ENCODE data around the gene PLEKHH3.

PLEKHH3 gene

GRCh38 chr17:42674755-42675347, 1.9 kb downstream of the PLEKHH3 start:
- no peak for TF ChIP-seq CTCF (IDR thresholded peaks at IDR 0.05; ENCODE audit: extremely low read depth, missing control alignments)
- DNase-seq (ENCODE audit: low spot score) = no peak

- peak; percentile 86 for DNase-seq (ENCODE audit: low spot score)
- TF ChIP-seq CTCF (IDR thresholded peaks at IDR 0.05; ENCODE audit: extremely low read depth, missing control alignments) = peak; percentile 57
Observed at GRCh38 chr17:42673885-42674754, 2.7 kb downstream of the PLEKHH3 start.

DNA sequence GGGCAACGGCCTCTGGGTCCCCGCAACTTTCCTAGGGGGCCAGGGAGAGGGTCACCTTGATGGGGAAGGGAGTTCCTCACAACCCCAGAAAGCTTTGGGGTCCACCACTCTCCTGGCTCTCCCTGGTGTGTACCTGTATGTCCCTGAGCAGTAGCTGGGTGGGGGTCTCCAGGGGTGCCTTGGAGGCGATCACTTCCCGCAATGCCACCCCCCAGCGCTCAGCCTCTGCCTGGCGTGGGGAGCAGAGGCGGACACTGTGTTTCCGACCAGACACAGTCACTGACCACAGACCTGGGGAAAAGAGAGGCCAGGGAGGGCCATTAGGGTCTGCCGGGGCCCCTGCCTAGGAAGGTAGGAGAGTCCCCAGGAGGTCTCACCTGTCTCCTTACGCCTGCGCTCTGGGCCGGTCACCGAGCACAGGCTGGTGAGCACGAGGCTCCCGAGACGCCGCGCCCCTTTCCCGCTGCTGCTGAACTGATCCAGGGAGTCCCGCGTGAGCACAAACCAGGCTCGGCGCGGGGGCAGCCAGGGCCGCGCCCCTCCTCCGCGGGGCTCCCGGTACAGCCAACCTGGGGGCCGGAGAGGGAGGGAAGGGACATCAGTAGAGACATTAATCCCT, 3.4 kb downstream of the PLEKHH3 start:
- no peak for TF ChIP-seq CTCF (IDR thresholded peaks at IDR 0.05; ENCODE audit: extremely low read depth, missing control alignments)
- no peak for DNase-seq (ENCODE audit: low spot score)

DNA sequence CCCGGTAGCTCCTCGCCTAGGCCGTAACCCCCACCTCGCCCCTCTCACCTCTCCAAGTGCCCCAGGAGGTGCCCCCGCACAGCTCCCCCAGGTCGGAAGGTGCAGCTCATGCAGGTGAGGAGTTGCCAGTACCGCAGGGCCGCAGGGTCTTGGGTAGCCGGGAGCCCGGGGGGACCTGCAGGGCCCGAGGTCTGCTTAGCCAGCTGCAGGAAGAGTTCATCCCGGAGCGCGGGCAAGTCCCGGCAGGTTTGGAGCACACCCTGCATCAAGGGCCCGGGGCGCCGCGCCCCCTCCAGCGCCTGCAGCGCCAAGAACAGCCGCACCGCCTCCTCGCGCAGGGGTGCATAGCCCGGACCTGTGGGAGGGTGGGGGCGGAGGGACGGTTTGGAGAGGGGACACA, 4.8 kb downstream of the PLEKHH3 start:
- TF ChIP-seq CTCF (IDR thresholded peaks at IDR 0.05; ENCODE audit: extremely low read depth, missing control alignments) = no peak
- DNase-seq (ENCODE audit: low spot score) = no peak

GRCh38 chr17:42670789-42671657, 5.8 kb downstream of the PLEKHH3 start:
- no peak for TF ChIP-seq CTCF (IDR thresholded peaks at IDR 0.05; ENCODE audit: extremely low read depth, missing control alignments)
- peak; percentile 44 for DNase-seq (ENCODE audit: low spot score)

DNA sequence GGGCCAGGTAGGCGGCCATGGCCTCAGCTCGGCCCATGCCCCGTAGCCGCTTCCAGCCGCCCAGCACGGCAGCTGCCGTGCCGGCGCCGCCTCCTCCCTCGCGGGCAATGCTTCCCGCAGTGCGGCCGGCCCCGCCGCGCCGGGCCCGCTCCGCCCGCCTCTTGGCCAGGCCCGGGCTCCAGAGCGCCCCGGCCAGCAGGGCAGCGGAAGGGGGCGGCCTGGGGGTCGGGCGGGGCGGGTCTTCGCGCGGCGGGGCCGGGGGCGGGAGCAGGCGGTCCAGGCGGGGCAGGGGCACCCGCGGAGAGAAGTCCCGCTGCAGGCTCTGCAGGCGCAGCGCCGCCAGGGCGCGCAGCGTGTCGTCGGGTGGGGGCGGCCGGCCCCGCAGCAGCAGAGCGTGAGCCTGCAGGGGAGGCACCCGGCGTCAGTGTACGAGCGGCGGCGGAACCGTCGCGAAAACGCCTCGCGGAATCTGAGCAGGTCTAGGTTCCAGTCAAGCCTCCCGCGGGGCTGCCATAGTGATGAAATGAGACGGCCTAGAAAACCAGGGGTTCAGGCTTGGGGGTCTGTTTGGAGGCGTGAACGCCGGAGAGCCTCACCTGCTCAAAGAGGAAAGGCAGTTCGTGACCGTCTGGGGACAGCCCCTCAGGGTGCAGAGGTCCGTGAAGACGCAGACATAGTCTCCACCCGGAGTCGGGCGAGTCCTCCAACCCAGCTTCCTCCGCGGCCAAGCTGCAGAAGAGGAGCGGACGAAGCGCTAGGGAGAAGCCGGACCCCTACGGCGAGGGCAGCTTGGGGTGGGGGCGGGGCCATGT, 6.6 kb downstream of the PLEKHH3 start:
- peak; percentile 20 for TF ChIP-seq CTCF (IDR thresholded peaks at IDR 0.05; ENCODE audit: extremely low read depth, missing control alignments)
- peak; percentile 89 for DNase-seq (ENCODE audit: low spot score)

Measured in GM20000 (cell line).